GM19240 (cell line): ENCODE measurements around the gene FAM156A.
"Not testable (repeated sequence)": the region's sequence is repeated elsewhere in the genome, so short reads cannot be mapped to it uniquely, and the experiment has no call there.

Source experiments
- DNase-seq: peaks from one replicate; pipeline ENCODE4 v3.0.0; 2011; ENCODE audit warnings: low spot score; ENCODE audit not compliant: insufficient read length

Gene FAM156A

DNA sequence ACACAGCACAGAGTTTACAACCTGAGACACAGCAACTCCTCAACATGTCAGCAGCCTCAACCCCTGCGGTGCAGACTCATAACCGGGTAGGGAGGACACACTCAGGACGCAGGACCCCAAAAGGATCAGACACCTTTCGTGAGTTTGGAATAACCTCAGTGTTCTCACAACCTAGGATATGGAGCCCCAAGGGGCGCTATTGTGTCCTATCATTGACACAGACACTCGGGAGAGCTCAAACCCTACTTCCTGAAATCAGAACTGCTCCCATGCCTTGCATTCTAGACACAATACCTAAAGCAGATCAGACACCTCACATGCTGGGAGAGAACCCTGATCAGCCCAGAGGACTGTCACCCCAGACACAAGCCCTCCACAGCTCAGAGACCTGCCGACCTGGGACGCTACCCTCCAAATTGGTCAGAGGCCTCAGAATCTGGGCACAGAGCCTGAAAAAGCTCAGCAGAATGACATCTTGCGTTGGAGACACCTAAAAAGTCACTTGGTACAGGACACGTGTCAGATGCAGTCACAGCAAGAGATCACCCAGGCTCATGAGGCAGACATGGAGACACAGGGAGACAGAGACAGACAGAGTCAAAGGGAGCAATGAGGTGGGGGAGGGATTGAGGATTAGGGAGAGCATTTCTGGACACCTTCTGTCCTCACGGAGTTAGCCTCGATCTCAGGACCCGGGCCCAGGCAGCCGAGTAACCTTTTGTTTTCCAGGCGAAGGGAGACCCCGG lies 8.8 kb upstream of the FAM156A start:
- DNase-seq: not testable (repeated sequence)

DNA sequence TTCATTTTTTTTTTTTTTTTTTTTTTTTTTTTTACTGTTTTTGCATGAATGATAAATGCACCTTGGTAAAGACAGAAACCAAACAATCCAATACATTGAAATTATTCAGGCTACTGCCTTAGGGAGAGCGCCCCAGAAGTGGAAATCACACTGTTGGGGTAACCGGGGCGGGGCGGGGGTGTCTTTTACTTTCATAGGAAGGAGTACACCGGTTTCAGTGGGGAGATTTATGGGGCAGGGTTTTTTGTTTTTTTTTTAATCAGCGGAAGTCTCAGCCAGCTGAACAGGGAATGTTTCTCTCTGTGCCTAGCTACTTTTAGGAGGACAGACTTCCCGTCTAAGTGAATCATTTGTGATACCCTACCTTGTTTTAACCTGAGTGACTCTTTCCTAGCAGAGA lies 643 bp upstream of the FAM156A start:
- DNase-seq: not testable (repeated sequence)

DNA sequence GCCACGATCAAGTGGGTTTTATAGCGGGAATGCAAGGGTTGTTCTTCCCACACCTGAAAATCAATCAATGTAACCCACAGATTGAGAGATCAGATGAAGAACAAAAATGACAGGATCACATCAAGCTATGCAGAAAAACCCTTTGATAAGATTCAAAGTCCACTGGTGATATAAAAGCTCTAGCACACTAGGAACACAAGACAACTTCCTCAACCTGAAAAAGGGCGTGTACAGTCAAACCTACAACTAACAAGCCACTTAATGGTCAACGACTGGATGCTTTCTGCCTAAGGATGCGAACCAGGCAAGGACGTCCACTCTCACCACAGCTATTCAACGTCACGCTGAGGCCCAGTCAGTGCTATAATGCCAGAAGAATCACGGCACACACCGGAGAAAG lies 8.4 kb downstream of the FAM156A start:
- not testable (repeated sequence) for DNase-seq

DNA sequence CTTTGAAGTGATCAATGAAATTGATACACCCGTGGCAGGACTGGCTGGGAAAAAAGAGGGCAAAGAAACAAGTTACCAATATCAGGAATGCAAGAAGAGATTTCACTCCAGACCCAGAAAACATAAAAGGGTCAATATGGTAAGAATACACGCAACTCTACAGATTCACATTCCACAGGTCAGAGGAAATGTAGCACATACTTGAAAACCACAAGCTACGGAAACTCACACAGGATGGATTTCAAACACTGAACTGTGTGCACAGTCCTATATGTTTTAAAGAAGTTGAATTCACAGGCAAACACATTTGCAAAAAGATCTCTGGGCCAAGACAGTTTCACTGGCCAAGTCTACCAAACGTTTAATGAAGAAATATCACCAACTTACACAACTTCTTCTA lies 9.0 kb downstream of the FAM156A start:
- DNase-seq: not testable (repeated sequence)

DNA sequence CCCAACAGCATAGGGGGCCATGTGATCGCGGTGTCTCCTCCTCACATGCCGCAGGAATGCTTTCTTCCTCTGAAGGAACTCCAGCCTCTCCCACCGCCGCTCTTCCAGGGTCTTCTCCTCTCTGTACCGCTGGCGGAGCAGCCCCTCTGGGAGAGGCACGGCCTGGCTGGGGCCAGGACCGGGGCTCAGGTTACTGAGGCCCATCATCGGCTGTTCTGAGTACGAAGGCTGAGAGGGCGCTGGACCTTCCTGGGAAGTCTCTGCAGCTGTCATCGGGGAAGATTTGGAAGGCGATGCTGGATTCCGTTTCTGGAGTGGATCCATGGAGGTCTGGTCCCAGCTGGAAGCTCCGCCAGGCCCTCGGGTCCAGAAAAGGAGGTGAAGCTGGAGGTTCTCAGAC lies 10.1 kb downstream of the FAM156A start:
- DNase-seq: not testable (repeated sequence)

DNA sequence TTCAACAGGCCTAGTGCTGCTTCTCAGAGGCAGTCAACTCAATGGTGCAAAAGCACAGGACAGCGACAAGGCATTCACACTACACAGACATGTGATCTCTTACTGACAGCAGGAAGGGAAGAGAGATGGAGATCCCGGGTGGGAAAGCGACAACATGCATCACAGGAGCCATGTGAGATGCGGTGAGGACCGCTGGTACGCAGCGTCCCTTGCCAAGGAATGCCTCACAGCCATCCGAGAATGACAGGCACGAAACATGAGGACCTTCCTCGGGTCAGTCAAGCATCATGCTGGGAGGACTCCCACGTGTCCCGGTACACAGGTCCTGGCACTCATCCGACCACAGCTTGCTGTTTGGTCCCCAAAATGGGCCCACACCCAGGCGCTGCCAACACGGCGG lies 10.8 kb downstream of the FAM156A start:
- DNase-seq: not testable (repeated sequence)

DNA sequence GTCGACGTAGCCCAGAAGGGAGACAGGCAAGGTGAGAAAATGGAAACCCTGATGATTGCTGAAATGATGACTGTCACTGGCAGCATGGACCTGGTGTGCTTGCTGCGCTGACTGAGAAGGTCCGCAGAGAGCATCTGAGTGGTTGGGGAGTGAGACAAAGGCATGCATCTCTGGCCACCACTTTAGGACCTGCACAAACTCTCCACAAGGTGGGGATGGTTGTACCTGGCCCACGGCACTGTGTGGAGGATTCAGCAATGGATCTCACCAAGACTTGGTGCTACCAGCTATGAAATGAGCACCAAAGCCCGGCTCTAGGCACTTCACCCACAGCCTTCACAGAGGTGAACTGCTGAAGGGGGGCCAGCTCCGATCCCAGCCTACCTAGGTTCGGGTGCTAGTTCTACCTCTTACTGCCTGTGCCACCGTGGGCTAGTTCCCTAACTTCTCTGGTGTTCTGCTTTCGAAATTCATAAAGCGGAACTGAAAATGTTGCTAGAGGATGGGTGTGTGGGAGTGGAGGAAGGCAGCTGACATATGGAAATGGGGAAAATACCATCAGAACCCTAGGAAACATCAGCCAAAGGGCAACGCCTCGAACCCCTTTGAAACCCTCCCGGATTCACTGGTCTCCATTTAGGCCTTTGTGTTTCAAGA lies 12.4 kb downstream of the FAM156A start:
- DNase-seq: not testable (repeated sequence)

DNA sequence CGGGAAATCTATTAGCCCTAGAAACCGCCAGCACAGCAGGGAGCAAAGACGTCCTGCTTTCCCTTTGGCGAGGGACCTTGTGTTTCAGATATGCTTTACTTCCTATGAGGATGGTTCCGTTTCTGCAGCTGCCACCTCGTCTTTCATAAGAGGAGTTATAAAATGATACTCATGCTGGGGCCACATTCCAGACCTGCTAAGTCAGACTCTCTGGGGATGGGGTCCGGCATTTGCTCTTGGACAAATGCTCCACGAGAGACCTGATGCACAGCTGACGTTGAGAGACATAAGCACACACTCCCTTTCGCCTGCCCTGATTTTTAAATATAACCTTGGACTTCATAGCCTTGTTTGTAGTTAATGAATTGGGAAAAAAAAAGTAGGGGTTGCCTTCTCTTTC lies 16.6 kb downstream of the FAM156A start:
- not testable (repeated sequence) for DNase-seq

DNA sequence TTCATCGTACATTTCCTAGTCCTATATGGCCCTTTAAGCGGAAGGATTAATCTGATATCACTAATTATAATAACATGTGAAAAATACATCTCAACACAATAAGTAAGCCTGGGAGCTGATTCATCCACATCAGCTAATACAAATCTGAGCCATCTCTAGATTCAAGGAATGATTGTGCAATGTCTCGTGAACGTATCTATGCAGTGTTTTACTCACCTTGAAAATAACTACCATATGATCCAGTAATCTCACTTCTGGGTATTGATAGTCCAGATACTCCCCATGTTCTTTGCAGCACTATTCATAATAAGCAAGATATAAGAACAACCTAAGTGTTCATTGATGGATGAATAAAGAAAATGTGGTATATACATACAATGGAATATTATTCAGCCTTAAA lies 17.6 kb downstream of the FAM156A start:
- not testable (repeated sequence) for DNase-seq

- DNase-seq: not testable (repeated sequence)
Measured at GRCh38 chrX:52935470-52935784, 22.9 kb downstream of the FAM156A start.

GRCh38 chrX:52934704-52935469 lies 23.4 kb downstream of the FAM156A start:
- DNase-seq: peak; percentile 76

GRCh38 chrX:52933976-52934703 lies 24.2 kb downstream of the FAM156A start:
- no peak for DNase-seq

DNA sequence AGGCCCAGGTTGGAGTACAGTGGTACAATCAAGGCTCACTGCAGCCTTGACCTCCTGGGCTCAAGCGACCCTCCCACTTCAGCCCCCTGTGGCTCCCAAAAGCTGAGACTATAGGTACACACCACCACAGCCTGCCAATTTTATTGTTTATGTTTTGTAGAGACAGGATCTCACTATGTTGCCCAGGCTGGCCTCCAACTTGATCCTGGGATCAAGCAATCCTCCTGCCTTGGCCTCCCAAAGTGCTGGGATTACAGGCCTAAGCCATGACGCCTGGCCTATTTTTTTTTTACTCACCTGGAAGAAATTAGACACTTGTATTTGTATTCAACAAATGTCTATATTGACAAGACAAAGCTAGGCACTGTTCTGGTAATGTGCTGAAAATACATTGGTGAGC lies 25.1 kb downstream of the FAM156A start:
- DNase-seq: no peak

DNA sequence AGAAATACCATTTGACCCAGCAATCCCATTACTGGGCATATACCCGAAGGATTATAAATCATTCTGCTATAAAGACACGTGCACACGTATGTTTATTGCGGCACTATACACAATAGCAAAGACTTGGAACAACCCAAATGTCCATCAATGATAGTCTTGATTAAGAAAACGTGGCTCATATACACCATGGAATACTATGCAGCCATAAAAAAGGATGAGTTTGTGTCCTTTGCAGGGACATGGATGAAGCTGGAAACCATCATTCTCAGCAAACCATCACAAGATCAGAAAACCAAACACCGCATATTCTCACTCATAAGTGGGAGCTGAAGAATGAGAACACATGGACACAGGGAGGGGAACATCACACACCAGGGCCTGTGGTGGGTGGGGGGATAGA lies 28.1 kb downstream of the FAM156A start:
- DNase-seq: not testable (repeated sequence)

DNA sequence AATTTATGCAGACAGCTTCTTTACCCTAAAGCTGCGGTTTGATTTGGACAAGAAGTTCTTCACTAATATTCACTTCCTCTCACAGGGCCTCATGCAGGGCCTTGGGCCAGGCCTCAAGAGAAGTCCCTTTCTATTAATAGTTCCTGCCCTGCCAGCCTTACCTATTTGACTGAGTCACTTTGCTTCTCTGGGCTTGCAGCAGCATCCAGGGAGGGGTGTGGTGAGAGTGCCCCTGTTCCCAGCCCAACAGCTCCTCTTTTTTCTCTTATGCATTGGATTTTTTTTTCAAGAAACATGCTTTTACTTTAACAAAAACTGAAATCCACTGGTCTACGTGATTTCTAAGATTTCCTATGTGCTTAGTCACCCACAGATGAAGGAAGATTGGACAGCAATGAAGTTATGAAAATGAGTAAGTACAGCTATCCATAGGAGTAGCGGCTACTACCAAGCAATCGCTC lies 34.5 kb downstream of the FAM156A start:
- no peak for DNase-seq

GRCh38 chrX:52914704-52915103 lies 43.6 kb downstream of the FAM156A start:
- not testable (repeated sequence) for DNase-seq

DNA sequence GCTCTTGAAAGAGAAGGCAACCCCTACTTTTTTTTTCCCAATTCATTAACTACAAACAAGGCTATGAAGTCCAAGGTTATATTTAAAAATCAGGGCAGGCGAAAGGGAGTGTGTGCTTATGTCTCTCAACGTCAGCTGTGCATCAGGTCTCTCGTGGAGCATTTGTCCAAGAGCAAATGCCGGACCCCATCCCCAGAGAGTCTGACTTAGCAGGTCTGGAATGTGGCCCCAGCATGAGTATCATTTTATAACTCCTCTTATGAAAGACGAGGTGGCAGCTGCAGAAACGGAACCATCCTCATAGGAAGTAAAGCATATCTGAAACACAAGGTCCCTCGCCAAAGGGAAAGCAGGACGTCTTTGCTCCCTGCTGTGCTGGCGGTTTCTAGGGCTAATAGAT lies 44.6 kb downstream of the FAM156A start:
- not testable (repeated sequence) for DNase-seq

DNA sequence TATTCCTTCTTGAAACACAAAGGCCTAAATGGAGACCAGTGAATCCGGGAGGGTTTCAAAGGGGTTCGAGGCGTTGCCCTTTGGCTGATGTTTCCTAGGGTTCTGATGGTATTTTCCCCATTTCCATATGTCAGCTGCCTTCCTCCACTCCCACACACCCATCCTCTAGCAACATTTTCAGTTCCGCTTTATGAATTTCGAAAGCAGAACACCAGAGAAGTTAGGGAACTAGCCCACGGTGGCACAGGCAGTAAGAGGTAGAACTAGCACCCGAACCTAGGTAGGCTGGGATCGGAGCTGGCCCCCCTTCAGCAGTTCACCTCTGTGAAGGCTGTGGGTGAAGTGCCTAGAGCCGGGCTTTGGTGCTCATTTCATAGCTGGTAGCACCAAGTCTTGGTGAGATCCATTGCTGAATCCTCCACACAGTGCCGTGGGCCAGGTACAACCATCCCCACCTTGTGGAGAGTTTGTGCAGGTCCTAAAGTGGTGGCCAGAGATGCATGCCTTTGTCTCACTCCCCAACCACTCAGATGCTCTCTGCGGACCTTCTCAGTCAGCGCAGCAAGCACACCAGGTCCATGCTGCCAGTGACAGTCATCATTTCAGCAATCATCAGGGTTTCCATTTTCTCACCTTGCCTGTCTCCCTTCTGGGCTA lies 48.9 kb downstream of the FAM156A start:
- DNase-seq: not testable (repeated sequence)

DNA sequence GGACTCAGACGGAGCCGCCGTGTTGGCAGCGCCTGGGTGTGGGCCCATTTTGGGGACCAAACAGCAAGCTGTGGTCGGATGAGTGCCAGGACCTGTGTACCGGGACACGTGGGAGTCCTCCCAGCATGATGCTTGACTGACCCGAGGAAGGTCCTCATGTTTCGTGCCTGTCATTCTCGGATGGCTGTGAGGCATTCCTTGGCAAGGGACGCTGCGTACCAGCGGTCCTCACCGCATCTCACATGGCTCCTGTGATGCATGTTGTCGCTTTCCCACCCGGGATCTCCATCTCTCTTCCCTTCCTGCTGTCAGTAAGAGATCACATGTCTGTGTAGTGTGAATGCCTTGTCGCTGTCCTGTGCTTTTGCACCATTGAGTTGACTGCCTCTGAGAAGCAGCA lies 50.4 kb downstream of the FAM156A start:
- not testable (repeated sequence) for DNase-seq

- DNase-seq: not testable (repeated sequence)
Measured at GRCh38 chrX:52907137-52907536, 51.2 kb downstream of the FAM156A start.

DNA sequence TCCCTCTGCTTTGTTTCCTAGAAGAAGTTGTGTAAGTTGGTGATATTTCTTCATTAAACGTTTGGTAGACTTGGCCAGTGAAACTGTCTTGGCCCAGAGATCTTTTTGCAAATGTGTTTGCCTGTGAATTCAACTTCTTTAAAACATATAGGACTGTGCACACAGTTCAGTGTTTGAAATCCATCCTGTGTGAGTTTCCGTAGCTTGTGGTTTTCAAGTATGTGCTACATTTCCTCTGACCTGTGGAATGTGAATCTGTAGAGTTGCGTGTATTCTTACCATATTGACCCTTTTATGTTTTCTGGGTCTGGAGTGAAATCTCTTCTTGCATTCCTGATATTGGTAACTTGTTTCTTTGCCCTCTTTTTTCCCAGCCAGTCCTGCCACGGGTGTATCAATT lies 52.2 kb downstream of the FAM156A start:
- DNase-seq: not testable (repeated sequence)
